HUES64 (cell line): Measurements from ENCODE around the gene IL4.

Experiments used
- H3K27ac ChIP-seq: 2 replicates; pipeline ENCODE4 v1.7.0; 2013; ENCODE audit warnings: low read depth, low read length, inconsistent platforms
- H3K27me3 ChIP-seq: 2 replicates; pipeline ENCODE4 v1.6.1; 2013; ENCODE audit warnings: mild to moderate bottlenecking, low read length; ENCODE audit not compliant: insufficient read depth
- H3K36me3 ChIP-seq: 2 replicates; pipeline ENCODE4 v1.6.1; 2013; ENCODE audit warnings: mild to moderate bottlenecking, low read length; ENCODE audit not compliant: insufficient read depth
- H3K4me1 ChIP-seq: 2 replicates; pipeline ENCODE4 v1.6.1; 2013; ENCODE audit warnings: mild to moderate bottlenecking, low read length, moderate library complexity; ENCODE audit not compliant: insufficient read depth
- H3K4me3 ChIP-seq: 2 replicates; pipeline ENCODE4 v1.5.1; 2013; ENCODE audit warnings: mild to moderate bottlenecking, low read length, moderate library complexity
- H3K9ac ChIP-seq: 2 replicates; pipeline ENCODE4 v1.6.1; 2013; ENCODE audit warnings: mild to moderate bottlenecking, low read depth, low read length
- H3K9me3 ChIP-seq: 2 replicates; pipeline ENCODE4 v1.6.1; 2013; ENCODE audit warnings: low read depth, low read length; ENCODE audit not compliant: insufficient read depth
- WGBS: fragments of 150-250, 120-280 bp; methylation state at CpG from one replicate; pipeline ENCODE4 v1.1.7; 2013; ENCODE audit warnings: missing lambda C conversion rate; 5-methylcytosine and 5-hydroxymethylcytosine counted together

IL4 gene

GRCh38 chr5:132658381-132659302 lies 15.1 kb upstream of the IL4 start:
- no peak overlapping the region for H3K9ac ChIP-seq
- H3K27me3 ChIP-seq, result peaks cover 49% of the 10 kb centered on the region
- no peaks in the 10 kb centered on the region for H3K4me1 ChIP-seq
- no peaks in the 10 kb centered on the region for H3K36me3 ChIP-seq
- no peak overlapping the region for H3K4me3 ChIP-seq
- H3K9me3 ChIP-seq, result no peaks in the 10 kb centered on the region
- H3K27ac ChIP-seq, result no peak overlapping the region
- WGBS, result 91% methylated on average over 9 of the region's 9 CpGs

- no peaks in the 10 kb centered on the region for H3K9me3 ChIP-seq
- 92% methylated on average over 23 of the region's 23 CpGs for WGBS
- H3K4me3 ChIP-seq, result no peak overlapping the region
- H3K9ac ChIP-seq, result no peak overlapping the region
- peaks cover 37% of the 10 kb centered on the region for H3K27me3 ChIP-seq
- H3K27ac ChIP-seq, result no peak overlapping the region
- H3K4me1 ChIP-seq, result no peaks in the 10 kb centered on the region
- no peaks in the 10 kb centered on the region for H3K36me3 ChIP-seq
Measured at GRCh38 chr5:132659598-132660493, 13.9 kb upstream of the IL4 start.

GRCh38 chr5:132661231-132662003 lies 12.4 kb upstream of the IL4 start:
- H3K27ac ChIP-seq, result no peak overlapping the region
- no peaks in the 10 kb centered on the region for H3K4me1 ChIP-seq
- no peak overlapping the region for H3K9ac ChIP-seq
- peaks cover 21% of the 10 kb centered on the region for H3K27me3 ChIP-seq
- H3K9me3 ChIP-seq, result no peaks in the 10 kb centered on the region
- H3K36me3 ChIP-seq, result no peaks in the 10 kb centered on the region
- WGBS, result 90% methylated on average over 12 of the region's 12 CpGs
- no peak overlapping the region for H3K4me3 ChIP-seq

DNA sequence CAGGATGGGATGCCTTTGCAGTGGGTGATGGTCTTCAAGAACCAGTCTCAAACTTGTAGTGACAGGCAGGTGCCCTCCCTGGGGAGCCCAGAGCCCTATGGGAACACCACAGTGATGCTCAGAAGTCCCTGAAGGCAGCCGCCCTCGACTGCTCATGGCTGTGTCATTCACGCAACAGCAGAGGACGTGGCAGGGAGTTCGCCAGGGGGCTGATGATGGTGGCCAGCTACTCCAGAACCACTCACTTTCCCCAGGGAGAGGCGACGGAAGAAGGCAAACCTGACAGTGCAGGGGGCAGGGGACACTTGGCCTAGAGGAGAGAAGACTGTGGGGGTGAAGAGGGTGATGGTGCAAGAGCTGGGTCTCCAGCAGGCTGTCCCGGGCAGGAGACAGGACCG lies 11.8 kb upstream of the IL4 start:
- H3K9ac ChIP-seq, result no peak overlapping the region
- peaks cover 15% of the 10 kb centered on the region for H3K27me3 ChIP-seq
- H3K9me3 ChIP-seq, result no peaks in the 10 kb centered on the region
- H3K36me3 ChIP-seq, result no peaks in the 10 kb centered on the region
- H3K4me1 ChIP-seq, result no peaks in the 10 kb centered on the region
- H3K4me3 ChIP-seq, result no peak overlapping the region
- WGBS, result 95% methylated on average over 9 of the region's 9 CpGs
- H3K27ac ChIP-seq, result no peak overlapping the region

- Histone ChIP-seq H3K36me3 (no peaks in the 10 kb centered on the region), H3K4me3 (no peak overlapping the region), H3K4me1 (no peaks in the 10 kb centered on the region), H3K9me3 (no peaks in the 10 kb centered on the region), H3K9ac (no peak overlapping the region), H3K27ac (no peak overlapping the region), H3K27me3 (peaks cover 4% of the 10 kb centered on the region; the same call in 1 of the 2 replicates)
- WGBS, result 84% methylated on average over 25 of the region's 25 CpGs
Measured at GRCh38 chr5:132662925-132663770, 10.6 kb upstream of the IL4 start.

DNA sequence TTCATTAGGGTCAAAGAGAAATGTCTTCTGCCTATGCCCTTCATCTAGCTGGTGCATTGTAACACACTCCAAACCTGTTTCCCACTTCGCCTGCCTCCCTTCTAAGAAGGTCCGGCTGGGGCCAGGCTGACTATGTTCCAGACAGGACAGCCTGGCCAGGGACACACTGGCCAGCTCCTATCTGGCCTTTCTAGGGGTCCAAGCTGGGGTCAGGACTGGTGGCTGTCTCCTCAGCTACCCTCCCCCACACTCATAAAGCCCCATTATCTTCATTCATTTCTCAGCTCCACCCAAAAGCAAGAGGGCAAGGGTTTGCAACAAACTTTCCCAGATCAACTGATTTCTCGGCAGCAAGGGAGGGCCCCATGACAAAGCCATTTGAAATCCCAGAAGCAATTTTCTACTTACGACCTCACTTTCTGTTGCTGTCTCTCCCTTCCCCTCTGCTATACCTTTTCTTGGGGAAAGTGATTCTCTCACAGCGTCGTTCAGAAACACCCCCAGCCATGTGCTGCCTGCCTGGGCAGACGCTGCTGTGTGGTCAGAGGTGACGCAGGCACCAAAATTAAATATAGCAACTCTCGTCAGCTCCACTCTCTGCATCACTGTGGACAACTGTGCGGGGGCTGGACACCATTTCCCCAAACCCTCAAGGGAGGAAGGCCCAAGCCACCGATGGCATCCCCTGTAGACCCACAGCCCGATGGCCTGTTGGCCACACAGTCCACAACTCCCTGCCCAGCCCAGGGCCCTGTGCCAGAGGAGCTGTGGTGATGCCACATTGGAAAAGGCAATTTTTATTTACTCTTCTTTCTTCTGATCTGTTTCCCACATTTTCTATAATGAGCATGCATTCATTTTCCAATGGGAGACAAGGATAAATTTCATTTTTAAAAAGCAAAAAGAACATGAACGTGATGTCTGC lies 9.8 kb upstream of the IL4 start:
- Histone ChIP-seq H3K4me3 (no peak overlapping the region), H3K27ac (no peak overlapping the region), H3K9ac (no peak overlapping the region), H3K36me3 (no peaks in the 10 kb centered on the region), H3K4me1 (no peaks in the 10 kb centered on the region), H3K9me3 (no peaks in the 10 kb centered on the region), H3K27me3 (no peaks in the 10 kb centered on the region)
- 87% methylated on average over 13 of the region's 13 CpGs for WGBS

- Histone ChIP-seq H3K27me3 (no peaks in the 10 kb centered on the region), H3K27ac (no peak overlapping the region), H3K9ac (no peak overlapping the region), H3K4me1 (no peaks in the 10 kb centered on the region), H3K9me3 (no peaks in the 10 kb centered on the region), H3K36me3 (no peaks in the 10 kb centered on the region), H3K4me3 (no peak overlapping the region)
- 97% methylated on average over 9 of the region's 9 CpGs for WGBS
Measured at GRCh38 chr5:132664696-132665209, 9.0 kb upstream of the IL4 start.

DNA sequence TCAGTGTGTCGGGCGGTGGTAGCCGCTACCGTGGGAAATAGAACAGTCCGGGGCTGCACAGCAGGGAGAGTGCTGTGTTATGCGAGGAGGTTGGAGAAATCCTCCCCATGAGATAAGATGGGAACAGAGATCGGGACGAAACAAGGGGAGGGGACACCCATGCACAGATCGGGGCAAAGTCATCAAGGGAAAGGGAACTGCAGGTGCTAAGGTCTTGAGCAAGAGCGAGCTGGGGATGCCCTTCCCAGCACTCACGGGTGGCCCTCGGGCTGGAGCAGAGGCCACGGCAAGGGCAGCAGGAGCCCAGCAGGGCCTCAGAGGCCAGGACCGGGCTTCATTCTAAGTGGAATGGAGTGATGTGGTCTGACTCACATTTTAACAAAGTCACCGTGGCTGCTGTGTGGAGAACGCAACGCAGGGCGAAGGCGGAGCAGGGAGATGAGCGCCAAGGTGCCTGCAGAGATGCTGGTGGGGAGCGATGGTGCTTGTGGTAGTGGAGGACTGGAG lies 8.2 kb upstream of the IL4 start:
- Histone ChIP-seq H3K27ac (no peak overlapping the region), H3K36me3 (no peaks in the 10 kb centered on the region), H3K9me3 (no peaks in the 10 kb centered on the region), H3K4me1 (no peaks in the 10 kb centered on the region), H3K27me3 (no peaks in the 10 kb centered on the region), H3K9ac (no peak overlapping the region), H3K4me3 (no peak overlapping the region)
- 79% methylated on average over 21 of the region's 21 CpGs for WGBS

GRCh38 chr5:132666310-132667123 lies 7.3 kb upstream of the IL4 start:
- 96% methylated on average over 16 of the region's 16 CpGs for WGBS
- H3K4me1 ChIP-seq, result no peaks in the 10 kb centered on the region
- H3K9ac ChIP-seq, result no peak overlapping the region
- no peaks in the 10 kb centered on the region for H3K27me3 ChIP-seq
- H3K27ac ChIP-seq, result no peak overlapping the region
- H3K36me3 ChIP-seq, result no peaks in the 10 kb centered on the region
- no peaks in the 10 kb centered on the region for H3K9me3 ChIP-seq
- H3K4me3 ChIP-seq, result no peak overlapping the region
